Spinal cord (tissue), 10 donors: Measurements from ENCODE around the gene GJA4. TPM values are rescaled to one million over a fixed set of nuclear protein-coding genes. Genes with fewer than 3 reads are reported as not detected.
"Not testable (repeated sequence)": the region's sequence is repeated elsewhere in the genome, so short reads cannot be mapped to it uniquely, and the experiment has no call there.

Experiments
- DNase-seq, 6 donors: peaks; one replicate each; pipeline versions ENCODE4 v3.0.0 to v3.0.0-alpha.2; 2013 to 2015; ENCODE audit warnings: low spot score in 6 of 6, low read depth in 4 of 6
- H3K27ac ChIP-seq: one replicate; pipeline ENCODE4 v1.5.1; 2013; ENCODE audit warnings: low read depth, low read length, control low read depth
- H3K27me3 ChIP-seq: one replicate; pipeline ENCODE4 v1.6.1; 2013; ENCODE audit warnings: low read length; ENCODE audit not compliant: control insufficient read depth, insufficient read depth
- H3K36me3 ChIP-seq: one replicate; pipeline ENCODE4 v1.6.1; 2013; ENCODE audit warnings: low read length; ENCODE audit not compliant: control insufficient read depth, insufficient read depth
- H3K4me1 ChIP-seq: one replicate; pipeline ENCODE4 v1.6.1; 2013; ENCODE audit warnings: low read length; ENCODE audit not compliant: control insufficient read depth, insufficient read depth
- H3K4me3 ChIP-seq: one replicate; pipeline ENCODE4 v1.5.1; 2013; ENCODE audit warnings: low read depth, low read length, control low read depth
- H3K9me3 ChIP-seq: one replicate; pipeline ENCODE4 v1.6.1; 2013; ENCODE audit warnings: low read length; ENCODE audit not compliant: control insufficient read depth, insufficient read depth
- WGBS: methylation state at CpG from one replicate; pipeline ENCODE4 v1.1.5; 2013; ENCODE audit warnings: missing lambda C conversion rate; ENCODE audit not compliant: insufficient coverage; 5-methylcytosine and 5-hydroxymethylcytosine counted together
- polyA plus RNA-seq, 2 donors: library from polyadenylated mRNA; unstranded; fragments of 120-200 nt; gene quantifications; one replicate each; pipeline ENCODE4 v1.2.1, GENCODE V29; 2013; ENCODE audit not compliant: insufficient read length in 2 of 2
- total RNA-seq, 2 donors: library from RNA; depleted of rRNA in 1 of 2; stranded (reverse); fragments of 120-200 nt in 1 of 2; fragments of >200 nt in 1 of 2; gene quantifications; one replicate each; pipeline versions ENCODE4 v1.2.3 to v1.2.4, GENCODE V29; 2013 to 2014
- donor health status: healthy.

GJA4 gene
- total and polyA plus RNA-seq, 4 donors: 4.0 to 23.6 (median 15.4) TPM

- WGBS: 100% methylated on average over 3 of the region's 3 CpGs
- no peak for DNase-seq
- Histone ChIP-seq H3K9me3 (no peaks in the 10 kb centered on the region), H3K27me3 (no peaks in the 10 kb centered on the region), H3K4me3 (no peak overlapping the region), H3K36me3 (no peaks in the 10 kb centered on the region), H3K4me1 (no peaks in the 10 kb centered on the region), H3K27ac (no peak overlapping the region)
Observed at GRCh38 chr1:34803770-34804169, 11.0 kb downstream of the GJA4 start.

DNA sequence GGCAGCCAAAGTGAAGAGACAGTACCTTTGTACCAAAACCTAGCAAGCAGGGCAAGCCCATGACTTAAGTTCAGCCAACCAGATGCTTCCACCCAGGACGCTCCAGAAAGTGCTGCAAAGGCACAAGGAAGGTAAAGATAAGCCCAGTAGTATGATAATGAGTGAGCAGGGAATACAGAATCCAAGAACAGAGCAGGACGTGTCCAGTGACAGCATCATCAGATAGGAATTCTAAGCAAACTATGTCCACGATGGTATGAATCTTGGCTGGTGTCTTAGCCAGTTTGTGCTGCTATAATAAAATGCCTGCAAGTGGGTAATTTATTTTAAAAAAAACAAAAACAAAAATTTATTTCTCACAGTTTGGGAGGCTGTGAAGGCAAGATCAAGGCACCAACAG, 13.6 kb downstream of the GJA4 start:
- Histone ChIP-seq H3K36me3 (no peaks in the 10 kb centered on the region), H3K27me3 (no peaks in the 10 kb centered on the region), H3K9me3 (no peaks in the 10 kb centered on the region), H3K4me3 (no peak overlapping the region), H3K27ac (no peak overlapping the region), H3K4me1 (no peaks in the 10 kb centered on the region)
- DNase-seq: no peak
- WGBS: 80% methylated on average over 2 of the region's 3 CpGs

- WGBS: 88% methylated on average over 7 of the region's 9 CpGs
- Histone ChIP-seq H3K27me3 (no peaks in the 10 kb centered on the region), H3K4me1 (no peaks in the 10 kb centered on the region), H3K27ac (no peak overlapping the region), H3K9me3 (no peaks in the 10 kb centered on the region), H3K36me3 (no peaks in the 10 kb centered on the region), H3K4me3 (no peak overlapping the region)
- DNase-seq: no peak
Observed at GRCh38 chr1:34808051-34808810, 15.4 kb downstream of the GJA4 start.

- not testable (repeated sequence) for H3K27me3 ChIP-seq, H3K27ac ChIP-seq, H3K36me3 ChIP-seq, DNase-seq, H3K4me1 ChIP-seq, H3K4me3 ChIP-seq, H3K9me3 ChIP-seq
- no CpG with 5 or more reads among the region's 3 CpGs for WGBS
Observed at GRCh38 chr1:34810781-34811180, 18.0 kb downstream of the GJA4 start.

DNA sequence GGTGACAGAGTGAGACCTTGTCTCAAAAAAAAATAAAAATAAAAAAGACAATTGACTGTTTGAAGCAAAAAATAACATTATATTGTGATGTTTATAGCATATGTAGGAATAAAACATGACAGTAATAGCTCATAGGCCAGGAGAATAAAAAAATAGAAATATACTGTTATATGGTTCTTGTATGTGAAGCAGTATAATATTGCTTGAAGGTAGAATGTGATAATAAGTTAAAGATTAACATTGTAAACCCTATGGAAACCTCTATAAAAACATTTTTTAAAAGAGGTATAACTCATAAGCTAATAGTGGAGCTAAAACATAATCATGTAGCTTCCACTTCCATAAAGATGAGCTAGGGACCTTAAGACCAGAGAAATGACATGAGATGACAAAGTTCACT, 23.5 kb downstream of the GJA4 start:
- Histone ChIP-seq H3K36me3 (no peaks in the 10 kb centered on the region), H3K4me3 (no peak overlapping the region), H3K27me3 (no peaks in the 10 kb centered on the region), H3K4me1 (no peaks in the 10 kb centered on the region), H3K27ac (no peak overlapping the region), H3K9me3 (no peaks in the 10 kb centered on the region)
- DNase-seq: no peak

DNA sequence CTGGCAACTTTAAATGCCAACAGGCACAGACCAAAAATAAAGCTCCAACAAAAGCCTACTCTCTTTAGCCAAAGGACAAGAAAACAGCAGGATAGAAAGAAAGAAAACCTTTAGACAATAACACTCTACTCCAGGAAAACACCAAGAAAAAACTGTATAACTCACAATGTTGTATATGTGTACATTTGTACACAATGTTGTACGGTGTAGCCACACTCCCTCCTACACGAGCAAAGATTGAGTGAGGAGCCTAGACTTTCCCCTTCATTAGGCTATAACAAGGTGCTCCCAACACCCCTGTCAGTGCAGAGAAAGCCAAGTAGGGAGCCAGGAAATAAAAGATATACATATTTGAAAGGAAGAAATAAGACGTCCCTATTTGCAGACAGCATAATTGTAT, 24.0 kb downstream of the GJA4 start:
- H3K36me3 ChIP-seq: no peaks in the 10 kb centered on the region
- no peak for DNase-seq
- H3K9me3 ChIP-seq: no peaks in the 10 kb centered on the region
- no peaks in the 10 kb centered on the region for H3K4me1 ChIP-seq
- no peak overlapping the region for H3K4me3 ChIP-seq
- H3K27ac ChIP-seq: no peak overlapping the region
- no CpG with 5 or more reads among the region's 3 CpGs for WGBS
- no peaks in the 10 kb centered on the region for H3K27me3 ChIP-seq

GRCh38 chr1:34818862-34819261, 26.1 kb downstream of the GJA4 start:
- not testable (repeated sequence) for H3K4me3 ChIP-seq, H3K9me3 ChIP-seq, DNase-seq, H3K36me3 ChIP-seq, H3K27me3 ChIP-seq, H3K4me1 ChIP-seq, H3K27ac ChIP-seq
- 100% methylated on average over 1 of the region's 2 CpGs for WGBS

GRCh38 chr1:34822202-34822601, 29.4 kb downstream of the GJA4 start:
- H3K4me3 ChIP-seq: no peak overlapping the region
- H3K27ac ChIP-seq: no peak overlapping the region
- peaks cover 7% of the 10 kb centered on the region for H3K4me1 ChIP-seq
- WGBS: no CpG with 5 or more reads among the region's 3 CpGs
- no peaks in the 10 kb centered on the region for H3K27me3 ChIP-seq
- no peaks in the 10 kb centered on the region for H3K9me3 ChIP-seq
- no peak for DNase-seq
- H3K36me3 ChIP-seq: peaks cover 6% of the 10 kb centered on the region

- H3K27ac ChIP-seq: no peak overlapping the region
- no peak for DNase-seq
- H3K4me1 ChIP-seq: peaks cover 7% of the 10 kb centered on the region
- no peaks in the 10 kb centered on the region for H3K9me3 ChIP-seq
- WGBS: 100% methylated on average over 1 of the region's 3 CpGs
- H3K27me3 ChIP-seq: no peaks in the 10 kb centered on the region
- H3K36me3 ChIP-seq: peaks cover 6% of the 10 kb centered on the region
- H3K4me3 ChIP-seq: no peak overlapping the region
Observed at GRCh38 chr1:34824817-34825454, 32.1 kb downstream of the GJA4 start.

DNA sequence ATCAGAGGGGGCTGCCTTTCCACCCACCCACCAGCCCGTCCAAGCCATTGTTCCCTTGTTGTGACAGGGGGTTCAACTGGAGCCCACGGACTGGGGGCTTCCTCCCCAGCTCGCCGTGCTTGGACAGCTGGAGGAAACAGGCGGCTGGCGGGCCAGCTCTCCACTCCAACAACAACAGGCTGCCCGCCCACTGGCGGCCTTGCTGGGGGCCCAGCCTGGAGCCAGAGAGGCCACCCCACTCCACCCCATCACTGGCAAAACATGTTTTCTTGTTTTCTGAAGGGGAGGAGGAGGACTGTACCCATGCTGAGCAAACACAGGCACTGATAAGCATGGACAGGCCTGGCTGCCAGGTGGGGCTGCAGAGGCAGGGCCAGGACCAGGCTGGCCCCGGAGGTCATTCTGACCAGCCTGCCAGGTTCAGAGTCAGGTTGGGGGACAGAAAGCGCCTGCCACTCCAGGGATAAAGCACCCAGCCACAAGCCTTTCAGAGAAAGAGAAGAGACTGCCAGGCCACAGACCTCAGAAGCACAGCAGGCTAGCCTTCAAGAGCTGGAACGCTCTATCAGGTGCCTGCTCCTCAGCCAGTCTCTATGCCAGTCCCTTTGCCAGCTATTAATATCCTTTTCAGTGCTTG, 32.8 kb downstream of the GJA4 start:
- H3K27ac ChIP-seq: no peak overlapping the region
- DNase-seq: no peak
- no peaks in the 10 kb centered on the region for H3K9me3 ChIP-seq
- WGBS: 53% methylated on average over 9 of the region's 11 CpGs
- peaks cover 6% of the 10 kb centered on the region for H3K36me3 ChIP-seq
- no peaks in the 10 kb centered on the region for H3K27me3 ChIP-seq
- H3K4me1 ChIP-seq: peaks cover 7% of the 10 kb centered on the region
- no peak overlapping the region for H3K4me3 ChIP-seq
